ENCODE results near the gene LRFN4.

The LRFN4 gene

DNA sequence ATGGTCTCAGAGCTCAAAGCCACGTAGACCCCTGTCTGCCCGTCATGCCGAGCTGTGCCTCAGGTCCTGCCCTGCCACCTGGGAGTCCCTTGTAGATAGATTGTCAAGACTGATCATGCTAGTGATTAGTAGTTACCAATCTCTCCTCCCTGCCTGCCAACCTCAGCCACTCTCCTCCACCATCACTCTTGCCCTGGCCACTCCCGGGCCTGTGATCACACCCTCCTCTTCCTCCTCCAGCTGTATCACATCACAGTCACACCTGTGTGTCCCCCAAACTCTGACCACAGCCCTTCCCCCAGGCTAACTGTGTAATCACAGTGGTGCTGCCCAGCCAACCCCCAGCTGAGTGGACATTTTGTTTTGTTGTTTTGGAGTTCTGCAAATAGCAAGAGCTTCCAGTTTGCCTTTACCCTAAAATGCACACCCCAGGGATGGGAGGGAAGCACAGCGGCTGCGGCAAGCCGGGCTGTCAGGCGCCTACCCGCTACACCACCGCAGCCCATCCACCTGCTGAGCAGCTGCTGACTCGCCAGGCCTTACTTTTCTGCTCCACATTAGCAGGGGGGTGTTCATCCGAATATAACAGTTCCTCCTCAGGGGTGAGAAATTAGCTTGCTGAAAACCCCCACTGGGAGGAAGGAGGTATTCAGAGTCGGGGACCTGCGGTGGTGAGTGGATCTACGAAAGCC is 45.8 kb downstream of the LRFN4 start:
- Histone ChIP-seq H3K4me3 (no peak overlapping the region), H3K4me1 (no peaks in the 10 kb centered on the region), H3K36me3 (no peaks in the 10 kb centered on the region), H3K9ac (no peak overlapping the region), H3K9me3 (no peaks in the 10 kb centered on the region), H3K4me2 (no peak overlapping the region), H3K27ac (no peak overlapping the region), H3K27me3 (no peaks in the 10 kb centered on the region), H4K20me1 (no peaks in the 10 kb centered on the region)
- no peak for TF ChIP-seq Cebpa-rat (IDR thresholded peaks at IDR 0.05)

DNA sequence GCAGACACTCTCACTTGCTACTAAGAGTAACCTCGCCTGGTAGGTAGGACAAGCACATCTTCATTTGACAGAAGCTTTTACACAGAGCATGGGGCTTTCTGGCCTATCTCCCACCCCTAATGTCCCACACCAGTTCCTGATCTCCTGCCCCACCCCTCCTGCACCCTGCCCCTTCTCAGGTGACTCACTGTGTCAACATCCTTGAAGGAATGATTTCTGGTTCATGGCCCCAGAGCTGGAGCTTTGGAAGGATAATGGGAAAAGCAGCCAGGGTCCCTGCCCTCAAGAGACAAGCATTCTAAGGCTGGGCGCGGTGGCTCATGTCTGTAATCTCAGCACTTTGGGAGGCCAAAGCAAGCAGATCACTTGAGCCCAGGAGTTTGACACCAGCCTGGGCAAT is 47.2 kb downstream of the LRFN4 start:
- Histone ChIP-seq H3K9ac (no peak overlapping the region), H3K4me3 (no peak overlapping the region), H3K9me3 (no peaks in the 10 kb centered on the region), H3K36me3 (no peaks in the 10 kb centered on the region), H3K27ac (no peak overlapping the region), H3K27me3 (no peaks in the 10 kb centered on the region), H4K20me1 (no peaks in the 10 kb centered on the region), H3K4me2 (no peak overlapping the region), H3K4me1 (no peaks in the 10 kb centered on the region)
- no peak for TF ChIP-seq Cebpa-rat (IDR thresholded peaks at IDR 0.05)

DNA sequence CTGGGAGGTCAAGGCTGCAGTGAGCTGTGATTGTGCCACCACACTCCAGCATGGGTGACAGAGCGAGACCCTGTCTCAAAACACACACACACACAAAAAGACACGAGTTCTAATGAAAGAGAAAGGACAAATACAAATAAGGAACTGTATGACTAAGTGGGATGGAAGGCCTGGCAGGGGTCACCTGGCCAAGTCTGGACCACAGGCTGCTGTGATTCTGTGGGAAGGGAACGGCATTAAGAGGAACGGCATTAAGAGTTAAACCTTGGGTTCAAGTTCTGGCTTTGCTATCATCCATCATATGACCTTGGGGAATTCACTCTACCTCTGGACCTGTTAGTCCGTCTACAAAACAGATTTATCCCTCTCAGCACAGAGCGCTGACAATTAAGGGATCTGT is 47.7 kb downstream of the LRFN4 start:
- Histone ChIP-seq H4K20me1 (no peaks in the 10 kb centered on the region), H3K4me2 (no peak overlapping the region), H3K36me3 (no peaks in the 10 kb centered on the region), H3K27ac (no peak overlapping the region), H3K4me3 (no peak overlapping the region), H3K9ac (no peak overlapping the region), H3K4me1 (no peaks in the 10 kb centered on the region), H3K9me3 (no peaks in the 10 kb centered on the region), H3K27me3 (no peaks in the 10 kb centered on the region)
- no peak for TF ChIP-seq Cebpa-rat (IDR thresholded peaks at IDR 0.05)

DNA sequence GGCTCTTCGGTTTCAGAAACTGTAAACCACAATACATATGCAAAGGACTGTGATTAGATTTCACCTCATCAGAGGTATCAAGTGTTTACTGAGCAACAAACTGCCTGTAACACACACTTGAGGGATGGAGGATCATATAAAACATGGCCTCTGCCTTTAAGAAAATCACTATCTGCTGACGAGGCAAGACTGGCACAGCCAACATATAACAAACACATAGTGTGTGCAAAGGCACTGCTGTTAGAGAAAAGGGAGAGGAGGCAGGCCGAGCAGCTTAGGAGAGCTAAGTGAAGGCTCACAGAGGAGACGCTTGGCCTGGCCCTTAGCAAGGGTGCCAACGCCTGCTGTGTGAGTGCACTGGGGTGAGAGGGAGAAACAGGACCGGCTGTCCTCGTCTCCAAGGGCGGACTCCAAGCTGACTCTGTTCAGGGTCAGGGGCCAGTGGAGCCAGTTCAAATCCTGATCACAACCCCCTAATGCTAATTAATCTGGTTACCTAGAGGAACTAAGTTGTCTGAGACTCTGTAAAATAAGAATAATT is 48.2 kb downstream of the LRFN4 start:
- no peak for TF ChIP-seq Cebpa-rat (IDR thresholded peaks at IDR 0.05)
- no peaks in the 10 kb centered on the region for H3K9me3 ChIP-seq
- no peak overlapping the region for H3K9ac ChIP-seq
- no peaks in the 10 kb centered on the region for H3K36me3 ChIP-seq
- H3K27ac ChIP-seq = no peak overlapping the region
- H4K20me1 ChIP-seq = no peaks in the 10 kb centered on the region
- no peak overlapping the region for H3K4me2 ChIP-seq
- H3K4me3 ChIP-seq = no peak overlapping the region
- H3K27me3 ChIP-seq = no peaks in the 10 kb centered on the region
- no peaks in the 10 kb centered on the region for H3K4me1 ChIP-seq

DNA sequence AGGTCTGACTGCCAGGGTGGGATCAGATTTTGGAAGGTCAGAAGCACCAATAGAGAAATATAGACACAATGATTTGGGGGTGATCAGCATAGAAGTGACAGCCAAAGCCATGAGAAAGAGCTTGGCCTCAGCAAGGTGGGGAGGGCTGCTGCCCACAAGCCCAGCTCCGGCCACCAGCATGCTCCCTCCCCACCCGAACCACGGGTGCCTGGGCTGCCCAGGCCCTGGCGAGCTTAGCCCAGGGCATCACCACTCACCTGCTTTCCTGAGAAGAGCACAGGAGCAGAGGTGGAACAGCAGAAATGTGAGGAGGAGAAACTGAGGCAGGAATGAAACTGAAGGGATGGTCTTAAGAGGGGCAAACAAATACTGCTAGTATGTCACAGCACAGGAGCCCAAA is 48.8 kb downstream of the LRFN4 start:
- H3K27ac ChIP-seq = no peak overlapping the region
- H3K27me3 ChIP-seq = no peaks in the 10 kb centered on the region
- H3K4me1 ChIP-seq = no peaks in the 10 kb centered on the region
- no peaks in the 10 kb centered on the region for H3K36me3 ChIP-seq
- H3K4me2 ChIP-seq = no peak overlapping the region
- no peak overlapping the region for H3K9ac ChIP-seq
- no peak overlapping the region for H3K4me3 ChIP-seq
- no peak for TF ChIP-seq Cebpa-rat (IDR thresholded peaks at IDR 0.05)
- no peaks in the 10 kb centered on the region for H4K20me1 ChIP-seq
- H3K9me3 ChIP-seq = no peaks in the 10 kb centered on the region

DNA sequence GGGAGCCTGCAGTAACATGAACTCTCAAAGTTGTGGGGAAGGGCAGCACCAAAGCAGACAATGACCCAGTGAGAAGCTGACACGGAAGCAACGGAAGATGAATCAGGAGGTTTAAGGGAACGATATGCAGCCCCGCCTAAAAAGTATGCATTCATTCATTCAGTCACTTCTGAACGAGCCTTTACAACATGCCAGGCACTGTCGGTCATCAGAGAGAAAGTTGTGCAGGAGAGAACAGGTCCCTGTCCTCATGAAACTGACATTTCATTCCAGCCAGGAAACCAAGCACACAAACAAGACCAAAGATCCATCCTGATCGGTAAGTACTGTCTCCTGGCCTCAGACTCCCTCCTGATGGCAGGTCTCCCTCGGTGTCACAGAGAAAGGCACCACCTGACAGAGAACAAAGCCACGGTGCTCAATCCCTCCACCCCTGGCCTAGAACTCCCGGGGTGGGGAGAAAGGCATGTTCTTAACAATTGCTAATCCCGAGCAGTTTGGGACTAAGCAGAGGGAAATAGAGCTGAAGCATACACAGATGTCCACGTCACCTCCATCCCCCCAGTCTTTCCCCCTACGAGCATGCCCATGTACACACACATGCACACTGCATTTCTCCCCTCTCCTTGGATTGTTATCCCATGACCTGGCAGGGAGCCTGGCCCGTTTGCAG is 49.3 kb downstream of the LRFN4 start:
- H4K20me1 ChIP-seq = no peaks in the 10 kb centered on the region
- H3K9me3 ChIP-seq = no peaks in the 10 kb centered on the region
- no peaks in the 10 kb centered on the region for H3K4me1 ChIP-seq
- no peak overlapping the region for H3K27ac ChIP-seq
- no peaks in the 10 kb centered on the region for H3K36me3 ChIP-seq
- no peak overlapping the region for H3K4me3 ChIP-seq
- H3K27me3 ChIP-seq = no peaks in the 10 kb centered on the region
- no peak for TF ChIP-seq Cebpa-rat (IDR thresholded peaks at IDR 0.05)
- H3K4me2 ChIP-seq = no peak overlapping the region
- H3K9ac ChIP-seq = no peak overlapping the region

DNA sequence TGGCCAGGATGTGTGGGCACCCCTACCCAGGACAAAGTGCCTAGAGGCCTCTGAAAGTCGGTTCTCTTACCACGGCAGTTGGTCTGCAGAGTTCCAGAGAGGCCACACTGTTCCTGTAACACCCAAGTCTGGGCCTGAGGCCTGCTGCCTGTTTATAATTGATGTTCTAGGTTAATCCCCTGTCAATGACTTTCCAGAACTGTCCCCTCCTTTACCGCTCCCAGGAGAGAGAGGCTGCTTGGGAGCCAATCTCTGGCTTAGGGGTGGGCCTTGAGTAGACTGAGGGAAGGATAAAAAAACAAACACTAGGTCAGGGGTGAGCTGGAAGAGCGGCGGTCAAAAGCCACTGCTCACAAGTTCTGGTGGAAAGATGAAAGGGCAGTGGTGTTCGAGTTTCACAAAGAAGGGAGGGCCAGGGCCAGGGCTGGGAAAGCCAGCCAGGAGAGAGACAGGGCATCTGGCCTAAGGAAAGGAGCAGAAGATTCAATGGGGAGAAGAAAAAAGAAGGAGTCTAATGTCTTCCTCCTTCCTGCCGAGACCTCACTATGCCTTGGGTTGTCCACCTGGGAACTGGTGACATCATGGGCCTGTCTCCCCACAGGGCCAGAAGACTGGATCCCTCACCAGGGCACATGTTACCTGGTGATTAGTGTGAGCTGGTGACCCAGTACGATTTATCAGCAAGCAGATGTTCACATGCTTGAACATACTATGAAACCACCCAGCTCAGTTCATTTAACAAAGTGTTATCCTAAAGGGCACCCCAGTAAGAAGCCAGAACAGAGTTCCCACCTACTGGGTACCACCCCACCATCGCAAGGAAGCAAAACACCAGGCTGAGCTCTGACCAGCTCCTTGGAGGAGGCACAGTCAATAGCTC is 51.1 kb downstream of the LRFN4 start:
- Histone ChIP-seq H4K20me1 (no peaks in the 10 kb centered on the region), H3K27ac (no peak overlapping the region), H3K4me3 (no peak overlapping the region), H3K36me3 (no peaks in the 10 kb centered on the region), H3K9ac (no peak overlapping the region), H3K4me2 (no peak overlapping the region), H3K4me1 (no peaks in the 10 kb centered on the region), H3K9me3 (no peaks in the 10 kb centered on the region), H3K27me3 (no peaks in the 10 kb centered on the region)
- TF ChIP-seq Cebpa-rat (IDR thresholded peaks at IDR 0.05) = no peak

DNA sequence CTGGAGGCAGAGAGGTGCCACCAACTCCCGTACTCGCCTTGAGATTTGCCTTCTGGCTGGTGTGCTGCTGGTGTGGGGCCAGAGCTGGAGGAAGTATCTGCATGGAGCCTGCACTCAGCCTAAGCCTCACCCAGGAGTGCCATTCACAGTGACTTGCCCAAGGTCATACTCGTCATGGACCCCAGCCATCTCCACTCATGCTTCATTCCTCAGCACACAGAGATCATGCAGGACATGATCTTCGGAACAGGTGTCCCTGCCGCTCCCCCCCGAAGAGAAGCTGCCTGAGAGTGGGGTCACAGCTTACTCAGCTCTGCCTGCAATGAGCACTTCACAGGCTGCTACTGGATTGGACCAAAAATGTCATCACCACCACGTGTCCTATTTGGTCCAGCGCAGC is 52.3 kb downstream of the LRFN4 start:
- no peaks in the 10 kb centered on the region for H3K27me3 ChIP-seq
- no peaks in the 10 kb centered on the region for H3K4me1 ChIP-seq
- H3K36me3 ChIP-seq = no peaks in the 10 kb centered on the region
- no peaks in the 10 kb centered on the region for H4K20me1 ChIP-seq
- no peak overlapping the region for H3K9ac ChIP-seq
- no peak overlapping the region for H3K4me3 ChIP-seq
- no peak overlapping the region for H3K27ac ChIP-seq
- no peaks in the 10 kb centered on the region for H3K9me3 ChIP-seq
- H3K4me2 ChIP-seq = no peak overlapping the region
- no peak for TF ChIP-seq Cebpa-rat (IDR thresholded peaks at IDR 0.05)

DNA sequence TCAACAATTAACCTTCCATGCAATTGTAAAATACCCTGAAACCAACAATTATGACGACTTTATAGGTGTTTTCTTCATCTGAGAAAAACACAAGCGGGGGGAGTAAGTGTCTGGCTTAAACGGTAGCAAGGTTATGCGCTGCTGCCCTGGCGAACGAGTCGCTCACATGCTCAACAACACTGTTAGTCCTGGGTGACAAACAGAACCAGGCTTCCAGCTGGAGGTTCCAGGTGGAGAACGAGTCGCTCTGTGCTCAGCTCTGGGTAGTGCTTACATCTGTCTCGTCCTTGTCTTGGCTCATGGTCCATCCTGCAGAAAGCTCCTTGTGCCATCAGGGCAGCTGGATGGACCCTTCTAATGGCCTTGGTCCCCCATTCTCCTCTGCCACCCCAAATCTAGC is 53.2 kb downstream of the LRFN4 start:
- Histone ChIP-seq H3K27ac (no peak overlapping the region), H3K27me3 (no peaks in the 10 kb centered on the region), H3K9me3 (no peaks in the 10 kb centered on the region), H4K20me1 (no peaks in the 10 kb centered on the region), H3K4me1 (no peaks in the 10 kb centered on the region), H3K4me2 (no peak overlapping the region), H3K4me3 (no peak overlapping the region), H3K9ac (no peak overlapping the region), H3K36me3 (no peaks in the 10 kb centered on the region)
- TF ChIP-seq Cebpa-rat (IDR thresholded peaks at IDR 0.05) = no peak
